Liver (tissue), 9 donors: ENCODE data around the gene BCAS1. TPM values are rescaled to one million over a fixed set of nuclear protein-coding genes. Genes with fewer than 3 reads are reported as not detected.

ENCODE experiments used
- DNase-seq: peaks from one replicate; pipeline ENCODE4 v3.0.0-alpha.2; 2017; ENCODE audit warnings: low spot score
- H3K27ac ChIP-seq, 2 donors: one replicate each; pipeline ENCODE4 v1.7.0; 2013; ENCODE audit warnings: inconsistent platforms in 2 of 2, low read length in 2 of 2, control low read depth in 1 of 2, low read depth in 1 of 2, mild to moderate bottlenecking in 1 of 2
- H3K27me3 ChIP-seq, 4 donors: one replicate each; pipeline versions ENCODE4 v1.6.1 to v1.7.0; 2013; ENCODE audit warnings: low read length in 3 of 4, inconsistent platforms in 1 of 4, mild to moderate bottlenecking in 1 of 4, moderate library complexity in 1 of 4; ENCODE audit not compliant: control insufficient read depth in 4 of 4, insufficient read depth in 4 of 4
- H3K36me3 ChIP-seq, 4 donors: one replicate each; pipeline versions ENCODE4 v1.6.1 to v1.7.0; 2013; ENCODE audit warnings: low read length in 3 of 4, mild to moderate bottlenecking in 3 of 4, low read depth in 1 of 4, moderate library complexity in 1 of 4; ENCODE audit not compliant: control insufficient read depth in 4 of 4, insufficient read depth in 3 of 4
- H3K4me1 ChIP-seq, 4 donors: one replicate each; pipeline versions ENCODE4 v1.6.1 to v1.7.0; 2013; ENCODE audit warnings: low read length in 3 of 4, mild to moderate bottlenecking in 3 of 4, moderate library complexity in 1 of 4; ENCODE audit not compliant: control insufficient read depth in 4 of 4, insufficient read depth in 4 of 4
- H3K4me3 ChIP-seq, 3 donors: one replicate each; pipeline versions ENCODE4 v1.6.1 to v1.7.0; 2013; ENCODE audit warnings: low read length in 3 of 3, control low read depth in 1 of 3, low read depth in 1 of 3, mild to moderate bottlenecking in 1 of 3
- H3K9ac ChIP-seq, 2 donors: one replicate each; pipeline ENCODE4 v1.7.0; 2013; ENCODE audit warnings: low read length in 2 of 2, mild to moderate bottlenecking in 2 of 2, moderate library complexity in 2 of 2, control low read depth in 1 of 2, low read depth in 1 of 2
- H3K9me3 ChIP-seq, 4 donors: one replicate each; pipeline versions ENCODE4 v1.6.1 to v1.7.0; 2013; ENCODE audit warnings: low read length in 3 of 4; ENCODE audit not compliant: control insufficient read depth in 4 of 4
- CTCF ChIP-seq: fragments of 150-350 bp; IDR thresholded peaks from 2 replicates; pipeline ENCODE4 v1.5.1; 2017; ENCODE audit warnings: improper control_type of control experiment, low read depth, low read length; ENCODE audit not compliant: missing input control
- EGR1 ChIP-seq, 2 donors: IDR thresholded peaks; 2 replicates each; pipeline ENCODE4 v1.6.1; 2016 to 2018; ENCODE audit warnings: antibody characterized with exemption in 2 of 2, low read depth in 2 of 2
- FOXA1 ChIP-seq: IDR thresholded peaks from 2 replicates; pipeline ENCODE4 v1.6.1; 2016; ENCODE audit warnings: antibody characterized with exemption
- FOXA2 ChIP-seq: IDR thresholded peaks from 2 replicates; pipeline ENCODE4 v1.6.1; 2016; ENCODE audit warnings: antibody characterized with exemption
- GABPA ChIP-seq, 2 donors: IDR thresholded peaks in 1 of 2; conservative IDR thresholded peaks in 1 of 2; 2 replicates each; pipeline ENCODE4 v1.6.1; 2016; ENCODE audit warnings: antibody characterized with exemption in 2 of 2, mild to moderate bottlenecking in 1 of 2, moderate library complexity in 1 of 2
- HNF4A ChIP-seq, 2 donors: conservative IDR thresholded peaks; 2 replicates each; pipeline ENCODE4 v1.6.1; 2016; ENCODE audit warnings: antibody characterized with exemption in 2 of 2, mild to moderate bottlenecking in 2 of 2
- HNF4G ChIP-seq: IDR thresholded peaks from 2 replicates; pipeline ENCODE4 v1.6.1; 2016; ENCODE audit warnings: antibody characterized with exemption
- NR2F2 ChIP-seq: IDR thresholded peaks from 2 replicates; pipeline ENCODE4 v1.6.1; 2016; ENCODE audit warnings: antibody characterized with exemption
- REST ChIP-seq: IDR thresholded peaks from 2 replicates; pipeline ENCODE4 v1.6.1; 2016; ENCODE audit warnings: antibody characterized with exemption, mild to moderate bottlenecking
- SP1 ChIP-seq: IDR thresholded peaks from 2 replicates; pipeline ENCODE4 v1.6.1; 2018; ENCODE audit warnings: antibody characterized with exemption, mild to moderate bottlenecking
- TAF1 ChIP-seq: conservative IDR thresholded peaks from 2 replicates; pipeline ENCODE4 v1.6.1; 2016; ENCODE audit warnings: antibody characterized with exemption, mild to moderate bottlenecking
- YY1 ChIP-seq: IDR thresholded peaks from 2 replicates; pipeline ENCODE4 v1.6.1; 2016; ENCODE audit warnings: antibody characterized with exemption, mild to moderate bottlenecking
- WGBS: extraction: QIAGEN DNeasy Blood & Tissue Kit; methylation state at CpG from one replicate; pipeline ENCODE4 v1.1.7; 2013; 5-methylcytosine and 5-hydroxymethylcytosine counted together
- polyA plus RNA-seq, 2 donors: library from polyadenylated mRNA; stranded (reverse) in 1 of 2; unstranded in 1 of 2; fragments of 200-250 nt in 1 of 2; fragments of >200 nt in 1 of 2; fragmentation: Nextera tagmentation in 1 of 2; extraction: Ambion mirVana in 1 of 2; gene quantifications; one replicate each; pipeline versions ENCODE4 v1.2.1 to v1.2.3, GENCODE V29; 2013 to 2015
- total RNA-seq, 2 donors: library from RNA; depleted of rRNA; stranded (reverse); fragments of >200 nt; gene quantifications; one replicate each; pipeline ENCODE4 v1.2.3, GENCODE V29; 2014
- TF ChIP-seq, protein P1 (sequence below): IDR thresholded peaks from 2 replicates; pipeline ENCODE4 v1.6.1; 2016; ENCODE audit warnings: antibody characterized with exemption
- donor health status: healthy.
- donor health status: healthy.
- donor health status: healthy.
- donor health status: healthy.
- donor health status: healthy.

The BCAS1 gene
- total and polyA plus RNA-seq, 4 donors = under 0.01 to 0.93 (median 0.04) TPM

DNA sequence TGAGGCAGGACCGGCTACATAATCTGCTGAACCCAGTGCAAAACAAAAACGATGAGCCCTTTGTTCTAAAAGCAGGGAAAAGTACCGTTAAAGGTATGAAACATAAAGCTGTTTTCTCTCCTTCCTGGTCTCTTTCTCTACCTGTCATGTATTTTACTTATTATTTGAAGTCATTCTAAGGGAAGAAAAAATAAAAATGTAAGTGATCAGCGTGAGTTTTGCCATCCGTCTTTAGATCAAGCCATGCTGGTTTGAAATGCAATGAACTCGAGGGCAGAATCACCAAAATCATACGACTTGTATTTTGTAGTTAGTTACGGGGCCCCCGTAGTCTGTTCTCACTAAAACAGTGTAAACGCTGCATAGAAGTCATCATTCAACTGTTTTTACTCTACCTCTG lies 2.9 kb upstream of the BCAS1 start:
- no peak for TF ChIP-seq NR2F2
- TF ChIP-seq REST = no peak
- TF ChIP-seq HNF4A (conservative IDR thresholded peaks at IDR 0.05) = no peak
- no peak for TF ChIP-seq YY1
- TF ChIP-seq EGR1 (IDR thresholded peaks at IDR 0.05; ENCODE audit: low read depth in 2 of 2) = no peak
- TF ChIP-seq HNF4G = no peak
- TF ChIP-seq SP1 = no peak
- TF ChIP-seq CTCF = no peak
- H3K4me3 ChIP-seq = no peak overlapping the region
- H3K4me1 ChIP-seq = no peaks in the 10 kb centered on the region
- no peak for DNase-seq
- no peaks in the 10 kb centered on the region for H3K36me3 ChIP-seq
- H3K9me3 ChIP-seq = no peaks in the 10 kb centered on the region
- 80% methylated on average over 10 of the region's 10 CpGs for WGBS
- no peak overlapping the region for H3K9ac ChIP-seq
- H3K27me3 ChIP-seq = no peaks in the 10 kb centered on the region
- H3K27ac ChIP-seq = no peak overlapping the region

- Histone ChIP-seq H3K36me3 (no peaks in the 10 kb centered on the region), H3K4me1 (no peaks in the 10 kb centered on the region), H3K27ac (no peak overlapping the region), H3K9me3 (no peaks in the 10 kb centered on the region), H3K9ac (no peak overlapping the region), H3K27me3 (no peaks in the 10 kb centered on the region), H3K4me3 (no peak overlapping the region)
- no peak for DNase-seq
- TF ChIP-seq YY1 (no peak), NR2F2 (no peak), SP1 (no peak), CTCF (no peak)
- WGBS = 86% methylated on average over 9 of the region's 9 CpGs
Measured at GRCh38 chr20:54069501-54069971, 858 bp downstream of the BCAS1 start.

DNA sequence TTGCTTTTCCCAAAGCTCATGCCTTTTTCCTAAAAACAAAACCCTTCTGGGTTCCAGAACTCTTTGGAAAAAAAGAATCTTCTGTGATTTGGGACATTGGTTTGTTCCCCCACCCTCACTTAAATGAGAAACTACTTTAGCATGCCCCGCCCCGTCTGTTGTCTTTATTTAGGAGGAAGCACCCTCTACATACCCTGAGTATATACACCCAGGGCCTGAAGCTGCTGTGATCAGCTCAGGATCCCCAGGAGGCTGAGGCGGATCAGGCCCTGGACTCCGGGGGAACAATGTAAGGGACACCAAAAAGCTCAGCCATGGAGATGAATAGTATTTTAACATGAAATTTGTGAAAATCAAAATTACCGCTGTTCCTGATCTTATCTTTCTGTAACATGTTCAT lies 1.4 kb downstream of the BCAS1 start:
- no peaks in the 10 kb centered on the region for H3K9me3 ChIP-seq
- no peak overlapping the region for H3K9ac ChIP-seq
- TF ChIP-seq GABPA (IDR thresholded peaks at IDR 0.05 in 1 of 2, conservative IDR thresholded peaks at IDR 0.05 in 1 of 2) (no peak), CTCF (no peak), NR2F2 (no peak), TAF1 (no peak), FOXA2 (no peak), REST (no peak), FOXA1 (no peak)
- TF ChIP-seq, protein P1, sequence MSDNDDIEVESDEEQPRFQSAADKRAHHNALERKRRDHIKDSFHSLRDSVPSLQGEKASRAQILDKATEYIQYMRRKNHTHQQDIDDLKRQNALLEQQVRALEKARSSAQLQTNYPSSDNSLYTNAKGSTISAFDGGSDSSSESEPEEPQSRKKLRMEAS = no peak
- 93% methylated on average over 5 of the region's 5 CpGs for WGBS
- no peak overlapping the region for H3K4me3 ChIP-seq
- H3K4me1 ChIP-seq = no peaks in the 10 kb centered on the region
- no peak overlapping the region for H3K27ac ChIP-seq
- DNase-seq = no peak
- H3K27me3 ChIP-seq = no peaks in the 10 kb centered on the region
- no peaks in the 10 kb centered on the region for H3K36me3 ChIP-seq
